Activated CD4-positive, alpha-beta T cell treated with anti-CD3 and anti-CD28 coated beads, Interleukin-2, amount 10 ng/mL, durations not matched to agents 7 days and 5 days (primary cell): Measurements from ENCODE around the gene DIAPH2. TPM values are rescaled to one million over a fixed set of nuclear protein-coding genes. Genes with fewer than 3 reads are reported as not detected.

ENCODE experiments used
- CTCF ChIA-PET: fragments of 350-600 bp; sonication (Branson Sonifier 250); formaldehyde crosslinking; loops from one replicate; lab custom pipeline; 2021; ENCODE audit warnings: antibody characterized with exemption; lab: Charles Lee
- POLR2A ChIA-PET: fragments of 350-600 bp; sonication (Branson Sonifier 250); formaldehyde crosslinking; loops from one replicate; lab custom pipeline; 2021; ENCODE audit warnings: antibody characterized with exemption; lab: Charles Lee
- DNase-seq: peaks from one replicate; pipeline ENCODE4 v3.0.0-alpha.2; 2020
- H3K27ac Mint-ChIP-seq: one replicate; pipeline ENCODE4 v1.8.0; 2021; ENCODE audit warnings: mild to moderate bottlenecking, moderate library complexity, mixed read lengths
- H3K27me3 Mint-ChIP-seq: one replicate; pipeline ENCODE4 v1.8.0; 2021; ENCODE audit warnings: mixed read lengths
- H3K36me3 Mint-ChIP-seq: one replicate; pipeline ENCODE4 v1.8.0; 2021; ENCODE audit warnings: low read depth, mixed read lengths
- H3K4me1 Mint-ChIP-seq: one replicate; pipeline ENCODE4 v1.8.0; 2021; ENCODE audit warnings: mixed read lengths
- H3K4me3 Mint-ChIP-seq: one replicate; pipeline ENCODE4 v1.8.0; 2021; ENCODE audit warnings: mild to moderate bottlenecking, moderate library complexity, mixed read lengths
- H3K9me3 Mint-ChIP-seq: one replicate; pipeline ENCODE4 v1.8.0; 2021; ENCODE audit warnings: mixed read lengths
- total RNA-seq, 2 experiments: library from RNA; stranded (reverse); gene quantifications; one replicate each; pipeline ENCODE4 v1.2.3, GENCODE V29; 2021

DIAPH2 gene
- total RNA-seq, 2 experiments from 2014 or later, result 15.4 to 18.3 TPM

DNA sequence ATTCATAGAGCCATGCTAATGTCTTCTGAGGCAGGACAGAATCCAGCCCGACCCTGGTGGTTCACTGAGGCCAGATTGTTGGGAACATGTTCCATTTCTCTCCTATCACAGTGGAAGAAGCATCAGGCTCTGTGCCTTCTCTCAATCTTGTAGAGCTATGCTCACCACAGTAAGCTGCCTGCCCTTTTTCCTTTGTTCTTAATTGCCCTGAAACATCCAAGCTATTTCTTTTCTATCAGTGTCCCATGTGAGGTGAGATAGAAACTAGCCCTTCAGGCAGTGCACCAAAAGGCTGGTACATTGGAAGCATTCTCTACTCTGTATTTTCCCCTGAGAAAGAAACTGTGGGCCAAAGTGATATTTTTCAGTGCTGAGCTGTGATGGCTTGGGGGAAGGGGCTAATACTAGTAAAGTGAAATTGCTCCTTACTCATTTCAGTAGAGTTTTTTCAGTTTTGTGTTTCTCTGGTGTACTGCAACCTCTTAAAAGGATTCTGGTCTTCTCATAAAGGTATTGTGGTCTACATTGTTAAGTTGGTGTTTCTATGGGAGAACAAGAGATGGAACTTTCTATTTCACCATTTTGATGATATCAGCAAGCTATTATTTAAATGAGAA, 810.2 kb downstream of the DIAPH2 start:
- Mint-ChIP-seq H3K4me3 (no peak overlapping the region), H3K4me1 (peaks cover 6% of the 10 kb centered on the region), H3K9me3 (peaks cover 4% of the 10 kb centered on the region), H3K36me3 (peaks cover 2% of the 10 kb centered on the region), H3K27me3 (no peaks in the 10 kb centered on the region), H3K27ac (no peak overlapping the region)
- no peak for DNase-seq
- POLR2A ChIA-PET, result no interaction called here
- CTCF ChIA-PET, result no interaction called here

DNA sequence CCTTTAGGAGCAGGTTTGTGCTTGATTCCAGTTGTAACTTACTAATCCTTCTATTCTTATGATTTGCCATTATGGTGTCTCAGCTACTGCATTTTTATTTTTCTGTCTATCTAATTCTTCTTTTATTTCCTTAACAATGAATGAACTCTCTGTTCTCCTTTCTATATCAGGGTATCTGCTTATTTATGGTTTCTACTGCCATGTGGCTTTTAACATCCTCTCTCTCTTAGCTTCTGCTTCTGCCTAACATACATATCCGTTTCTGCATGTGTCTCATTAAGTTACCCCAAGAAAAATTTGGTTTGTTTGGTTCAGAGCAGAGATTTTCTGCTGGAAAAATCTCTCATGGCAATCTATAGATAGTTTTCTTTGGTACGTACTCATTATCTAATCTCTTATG, 813.5 kb downstream of the DIAPH2 start:
- Mint-ChIP-seq H3K27ac (no peak overlapping the region), H3K27me3 (no peaks in the 10 kb centered on the region), H3K36me3 (no peaks in the 10 kb centered on the region), H3K9me3 (no peaks in the 10 kb centered on the region), H3K4me1 (peaks cover 6% of the 10 kb centered on the region), H3K4me3 (no peak overlapping the region)
- no peak for DNase-seq
- CTCF ChIA-PET, result interaction anchor here (0.5 kb wide), 1 partner anchor 183 kb away, joined by 3 read pairs; no protein-coding TSS in a partner anchor
- POLR2A ChIA-PET, result no interaction called here

DNA sequence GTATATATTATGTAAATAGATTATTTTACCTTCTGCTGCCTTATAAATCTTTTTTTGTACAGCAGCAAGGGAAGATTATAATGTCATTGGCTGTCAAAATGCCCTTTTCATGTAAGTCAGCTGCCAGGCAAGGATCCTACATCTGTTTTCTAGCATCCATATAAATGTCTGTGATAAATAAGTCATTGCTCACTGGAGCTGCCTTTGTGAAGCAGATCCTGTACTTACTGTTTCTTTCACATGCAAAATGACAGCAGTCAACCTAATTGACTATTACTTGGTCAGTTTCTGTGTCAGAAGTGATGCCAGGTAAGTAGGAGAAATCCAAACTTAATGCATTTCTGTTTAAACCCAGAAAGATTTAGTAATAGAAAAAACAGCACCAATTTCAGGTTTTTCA, 819.8 kb downstream of the DIAPH2 start:
- Mint-ChIP-seq H3K9me3 (no peaks in the 10 kb centered on the region), H3K4me1 (no peaks in the 10 kb centered on the region), H3K27me3 (no peaks in the 10 kb centered on the region), H3K27ac (no peak overlapping the region), H3K36me3 (no peaks in the 10 kb centered on the region), H3K4me3 (no peak overlapping the region)
- ChIA-PET POLR2A (no interaction called here), CTCF (no interaction called here)
- DNase-seq, result no peak

DNA sequence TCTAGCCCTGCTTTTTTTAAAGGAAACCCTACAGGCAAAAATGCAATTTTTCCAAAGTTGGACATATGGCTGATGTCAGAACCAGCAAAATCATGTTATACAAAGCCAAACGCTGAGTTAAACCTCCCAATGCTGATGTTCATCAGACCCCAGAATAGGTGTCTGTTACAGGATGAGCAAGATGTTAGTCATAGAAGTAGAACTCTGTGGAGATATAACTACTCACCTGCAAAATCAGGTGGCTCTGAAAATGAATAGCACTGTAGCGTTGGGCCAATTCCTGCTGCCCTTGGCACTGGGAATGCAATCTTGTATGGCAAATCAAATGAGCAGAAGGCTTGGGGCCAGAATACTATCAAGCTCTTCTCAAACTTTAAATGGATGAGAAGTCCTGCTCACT, 833.1 kb downstream of the DIAPH2 start:
- Mint-ChIP-seq H3K4me3 (no peak overlapping the region), H3K27ac (no peak overlapping the region), H3K4me1 (no peaks in the 10 kb centered on the region), H3K9me3 (no peaks in the 10 kb centered on the region), H3K36me3 (no peaks in the 10 kb centered on the region), H3K27me3 (no peaks in the 10 kb centered on the region)
- CTCF ChIA-PET, result interaction anchor here (0.6 kb wide), 1 partner anchor 55 kb away, joined by 3 read pairs; no protein-coding TSS in a partner anchor
- POLR2A ChIA-PET, result no interaction called here
- no peak for DNase-seq

DNA sequence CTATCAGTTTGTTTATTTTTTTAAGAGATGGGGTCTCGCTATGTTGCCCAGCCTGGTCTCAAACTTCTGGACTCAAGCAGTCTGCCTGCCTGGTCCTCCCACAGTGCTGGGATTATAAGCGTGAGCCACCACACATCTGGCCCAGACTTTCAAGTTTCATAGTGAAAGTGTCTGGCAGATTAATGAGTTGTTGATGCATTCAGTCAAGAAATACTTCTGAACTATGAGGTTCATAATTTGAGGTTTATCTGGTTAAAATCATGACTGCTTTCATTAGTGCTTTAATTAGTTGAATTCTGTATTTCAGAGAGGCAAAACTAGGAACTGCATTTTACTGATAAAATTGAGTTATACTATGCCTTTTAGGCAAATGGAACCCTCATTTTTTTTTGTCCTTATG, 837.7 kb downstream of the DIAPH2 start:
- Mint-ChIP-seq H3K4me3 (no peak overlapping the region), H3K9me3 (no peaks in the 10 kb centered on the region), H3K4me1 (no peaks in the 10 kb centered on the region), H3K27ac (no peak overlapping the region), H3K27me3 (no peaks in the 10 kb centered on the region), H3K36me3 (no peaks in the 10 kb centered on the region)
- POLR2A ChIA-PET, result no interaction called here
- CTCF ChIA-PET, result no interaction called here
- no peak for DNase-seq

DNA sequence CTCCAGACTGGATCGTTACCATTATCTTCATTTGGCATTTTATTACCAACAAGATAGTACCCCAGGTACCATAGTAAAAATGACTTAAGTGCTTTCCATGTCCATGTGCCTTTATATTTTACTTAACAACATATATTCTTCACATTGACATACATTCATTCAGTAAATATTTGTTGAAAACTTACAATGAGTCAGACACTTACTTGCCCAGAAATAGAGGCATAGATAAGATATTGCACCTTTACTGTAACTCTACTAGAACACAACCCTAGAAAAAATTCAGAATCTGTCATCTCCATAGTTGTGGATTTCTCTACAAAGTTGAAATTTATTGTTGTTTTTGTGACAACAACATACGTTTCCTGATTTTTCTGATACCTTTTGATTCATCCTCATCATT, 839.7 kb downstream of the DIAPH2 start:
- CTCF ChIA-PET, result interaction anchor here (1.1 kb wide), 1 partner anchor 41 kb away, joined by 3 read pairs; no protein-coding TSS in a partner anchor
- Mint-ChIP-seq H3K4me1 (no peaks in the 10 kb centered on the region), H3K4me3 (no peak overlapping the region)

DNA sequence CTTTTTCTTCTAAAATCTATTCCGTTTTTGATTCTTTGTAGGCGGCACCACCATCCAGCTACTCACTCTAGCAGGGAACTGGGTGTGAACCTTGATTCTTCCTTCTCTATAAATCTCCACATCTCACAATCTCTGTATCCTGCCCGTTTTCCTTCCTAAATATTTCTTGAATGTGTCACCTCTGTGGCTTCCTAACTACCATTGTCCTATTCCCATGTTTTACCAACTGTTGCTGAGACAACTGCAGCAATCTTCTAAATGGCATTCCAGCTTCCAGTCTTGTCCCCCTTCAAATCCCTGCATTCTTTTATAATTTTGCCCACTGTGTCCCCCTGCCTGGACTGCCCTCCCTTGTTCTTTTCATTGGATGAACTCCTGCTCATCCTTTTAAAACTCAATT, 840.4 kb downstream of the DIAPH2 start:
- H3K27me3 Mint-ChIP-seq, result no peaks in the 10 kb centered on the region
- DNase-seq, result no peak

More for the DNA sequence above, 839.7 kb downstream of the DIAPH2 start:
- POLR2A ChIA-PET, result no interaction called here
- H3K27ac Mint-ChIP-seq, result no peak overlapping the region
- no peaks in the 10 kb centered on the region for H3K36me3 Mint-ChIP-seq
- no peaks in the 10 kb centered on the region for H3K27me3 Mint-ChIP-seq
- DNase-seq, result no peak
- peaks cover 5% of the 10 kb centered on the region for H3K9me3 Mint-ChIP-seq

DNA sequence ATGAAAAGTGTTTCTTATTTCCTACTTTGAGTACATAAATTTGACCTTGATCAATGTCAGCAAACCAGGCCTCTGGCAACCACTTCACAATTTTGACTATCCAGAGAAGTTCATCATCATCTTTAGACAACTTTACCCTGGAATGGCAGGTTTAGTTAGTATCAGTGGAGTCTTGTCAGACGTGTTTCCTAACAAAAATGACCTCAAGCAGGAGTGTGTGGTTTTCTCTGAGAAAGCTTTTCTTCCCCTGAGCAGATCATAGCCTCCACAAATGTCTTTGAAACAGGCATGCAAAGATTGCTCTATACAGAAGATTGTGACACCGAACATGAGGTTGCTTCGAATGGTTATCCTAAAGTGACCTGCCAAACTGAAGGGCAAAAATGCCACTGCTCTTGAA, 841.3 kb downstream of the DIAPH2 start:
- H3K27me3 Mint-ChIP-seq, result no peaks in the 10 kb centered on the region
- peaks cover 11% of the 10 kb centered on the region for H3K9me3 Mint-ChIP-seq
- no peak overlapping the region for H3K27ac Mint-ChIP-seq

More for the DNA sequence above, 840.4 kb downstream of the DIAPH2 start:
- Mint-ChIP-seq H3K27ac (no peak overlapping the region), H3K4me1 (no peaks in the 10 kb centered on the region), H3K9me3 (peaks cover 8% of the 10 kb centered on the region), H3K4me3 (no peak overlapping the region), H3K36me3 (no peaks in the 10 kb centered on the region)
- CTCF ChIA-PET, result no interaction called here
- POLR2A ChIA-PET, result no interaction called here

DNA sequence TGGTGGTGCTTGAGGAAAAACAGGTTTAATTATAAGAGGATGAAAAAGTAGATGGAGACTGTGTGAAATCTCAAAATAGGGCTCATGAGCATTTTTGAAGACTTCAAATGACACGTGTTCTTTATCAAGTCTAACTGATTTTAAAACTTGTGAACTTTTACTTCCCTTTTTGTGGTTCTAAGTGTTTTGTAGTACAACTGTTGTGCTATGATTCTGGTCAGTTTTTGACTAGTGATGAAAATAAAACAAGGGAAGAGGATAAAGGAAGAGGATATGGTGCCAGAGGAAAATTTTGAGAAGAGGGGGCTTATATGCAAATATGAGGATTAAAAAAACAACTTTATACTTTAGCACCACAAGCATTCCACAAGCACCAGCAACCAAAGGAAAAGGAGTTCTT, 843.1 kb downstream of the DIAPH2 start:
- H3K9me3 Mint-ChIP-seq, result peaks cover 11% of the 10 kb centered on the region
- ChIA-PET POLR2A (no interaction called here), CTCF (no interaction called here)
- no peak overlapping the region for H3K27ac Mint-ChIP-seq
- no peak overlapping the region for H3K4me3 Mint-ChIP-seq
- DNase-seq, result no peak
- no peaks in the 10 kb centered on the region for H3K27me3 Mint-ChIP-seq
- H3K36me3 Mint-ChIP-seq, result no peaks in the 10 kb centered on the region
- H3K4me1 Mint-ChIP-seq, result no peaks in the 10 kb centered on the region

More for the DNA sequence above, 841.3 kb downstream of the DIAPH2 start:
- Mint-ChIP-seq H3K4me1 (no peaks in the 10 kb centered on the region), H3K36me3 (no peaks in the 10 kb centered on the region), H3K4me3 (no peak overlapping the region)
- no peak for DNase-seq
- ChIA-PET CTCF (interaction anchor here (0.6 to 0.7 kb wide), 2 partner anchors 42 to 239 kb away, joined by 3 to 4 read pairs; no protein-coding TSS in a partner anchor), POLR2A (no interaction called here)

DNA sequence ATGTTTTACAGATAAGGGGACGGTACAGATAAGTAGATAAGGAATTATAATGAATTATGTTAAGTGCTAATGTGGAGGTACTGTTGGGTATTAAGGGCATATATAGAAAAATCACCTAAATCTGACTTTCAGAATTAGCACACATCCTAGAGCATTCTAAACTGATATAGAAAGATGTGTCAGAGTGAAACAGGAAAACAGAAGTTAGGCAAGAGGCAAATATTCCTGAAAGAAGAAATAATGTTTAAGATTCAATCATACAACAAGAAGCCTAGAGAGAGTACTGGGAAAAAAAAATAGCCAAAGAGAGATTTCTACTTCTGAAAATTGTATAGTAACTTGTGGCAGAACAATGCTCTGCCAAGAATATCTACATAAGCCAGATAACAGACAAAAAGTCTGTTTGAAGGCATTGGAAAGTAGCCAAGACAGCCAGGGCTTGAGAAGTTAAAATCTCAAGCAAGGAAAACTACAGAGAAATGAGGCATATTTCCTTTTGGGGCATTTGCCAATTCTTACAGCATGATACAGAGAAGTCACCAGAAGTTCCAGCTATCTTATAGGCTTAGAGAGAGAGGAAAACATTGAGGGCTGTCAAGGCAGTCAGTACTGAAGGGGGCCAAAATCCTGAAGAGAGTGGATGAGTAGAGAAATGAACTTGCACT, 845.0 kb downstream of the DIAPH2 start:
- H3K4me1 Mint-ChIP-seq, result no peaks in the 10 kb centered on the region
- H3K4me3 Mint-ChIP-seq, result no peak overlapping the region
- CTCF ChIA-PET, result interaction anchor here (0.7 kb wide), 1 partner anchor 650 kb away, joined by 3 read pairs; no protein-coding TSS in a partner anchor
- H3K27ac Mint-ChIP-seq, result no peak overlapping the region
- DNase-seq, result no peak
- H3K9me3 Mint-ChIP-seq, result peaks cover 11% of the 10 kb centered on the region
- POLR2A ChIA-PET, result no interaction called here
- no peaks in the 10 kb centered on the region for H3K36me3 Mint-ChIP-seq
- H3K27me3 Mint-ChIP-seq, result no peaks in the 10 kb centered on the region

DNA sequence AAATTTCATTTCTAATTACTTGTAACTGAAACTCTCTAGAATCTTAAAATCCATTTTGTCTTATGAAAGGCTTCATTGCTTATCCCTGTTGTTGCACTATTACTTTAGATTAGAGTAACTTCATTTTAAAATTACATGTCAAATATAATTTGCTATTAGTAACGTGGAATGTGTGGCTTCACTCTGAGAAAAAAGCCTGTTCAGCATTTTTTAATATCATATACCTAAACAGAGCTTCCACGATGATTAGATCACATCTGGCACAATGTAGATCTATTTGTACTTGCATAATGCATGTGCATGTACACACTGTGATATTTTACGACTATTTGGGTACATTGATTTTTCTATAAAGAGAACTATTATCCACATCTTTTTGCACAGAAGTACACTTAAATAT, 847.2 kb downstream of the DIAPH2 start:
- H3K4me3 Mint-ChIP-seq, result no peak overlapping the region
- H3K27ac Mint-ChIP-seq, result no peak overlapping the region
- DNase-seq, result no peak
- ChIA-PET CTCF (no interaction called here), POLR2A (no interaction called here)
- H3K4me1 Mint-ChIP-seq, result no peaks in the 10 kb centered on the region
- H3K36me3 Mint-ChIP-seq, result no peaks in the 10 kb centered on the region
- peaks cover 11% of the 10 kb centered on the region for H3K9me3 Mint-ChIP-seq
- H3K27me3 Mint-ChIP-seq, result no peaks in the 10 kb centered on the region

DNA sequence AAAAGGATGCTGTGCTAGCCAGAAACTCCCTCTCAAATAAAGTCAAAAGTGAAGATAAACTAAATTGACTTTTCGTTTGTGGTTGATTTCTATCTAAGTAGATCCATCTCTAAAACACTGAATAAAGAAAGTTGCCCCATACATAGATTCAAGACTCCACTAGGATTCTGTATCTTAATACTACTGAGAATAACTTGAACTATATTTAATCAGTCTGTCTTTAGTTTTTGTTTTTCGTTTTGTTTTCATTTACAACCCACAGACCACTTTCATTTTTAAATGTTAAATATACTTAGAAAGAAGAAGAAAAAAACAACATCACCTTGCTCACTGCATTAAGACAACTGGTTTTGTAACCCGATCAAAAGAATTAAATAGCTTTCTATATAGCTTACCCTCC, 854.1 kb downstream of the DIAPH2 start:
- ChIA-PET POLR2A (no interaction called here), CTCF (no interaction called here)
- no peaks in the 10 kb centered on the region for H3K27me3 Mint-ChIP-seq
- H3K27ac Mint-ChIP-seq, result no peak overlapping the region
- no peak for DNase-seq
- H3K4me3 Mint-ChIP-seq, result no peak overlapping the region
- H3K9me3 Mint-ChIP-seq, result no peaks in the 10 kb centered on the region
- no peaks in the 10 kb centered on the region for H3K36me3 Mint-ChIP-seq
- H3K4me1 Mint-ChIP-seq, result no peaks in the 10 kb centered on the region

DNA sequence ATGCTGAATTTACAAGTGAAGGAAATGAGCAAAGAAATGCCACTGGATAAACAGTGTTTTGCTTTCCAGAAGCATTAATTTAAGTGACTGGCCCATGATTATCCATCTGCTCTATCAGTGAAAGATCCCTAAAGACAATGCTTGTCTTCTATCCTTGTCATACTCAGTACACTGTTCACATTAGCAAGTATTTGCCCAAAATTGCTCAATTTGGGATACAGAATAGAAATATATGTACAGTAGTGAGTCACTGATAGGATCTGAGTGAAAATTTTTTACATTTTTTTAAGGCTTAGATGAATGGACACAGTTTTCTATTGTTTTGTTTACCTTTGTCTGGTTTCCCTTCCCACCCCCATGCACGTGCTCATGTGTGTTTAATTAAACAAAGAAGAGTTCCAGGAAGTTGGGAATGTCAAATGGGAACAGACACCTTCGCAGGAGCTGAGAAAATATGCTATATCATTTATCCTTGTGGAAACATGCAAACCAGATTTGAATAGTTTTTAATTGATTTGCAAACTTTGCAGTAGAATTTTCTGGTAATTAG, 855.4 kb downstream of the DIAPH2 start:
- ChIA-PET CTCF (interaction anchor here (0.6 kb wide), 1 partner anchor 31 kb away, joined by 3 read pairs; no protein-coding TSS in a partner anchor), POLR2A (no interaction called here)
- H3K27me3 Mint-ChIP-seq, result no peaks in the 10 kb centered on the region

More for the DNA sequence above, 855.4 kb downstream of the DIAPH2 start:
- Mint-ChIP-seq H3K9me3 (no peaks in the 10 kb centered on the region), H3K27ac (no peak overlapping the region), H3K36me3 (peaks cover 2% of the 10 kb centered on the region), H3K4me3 (no peak overlapping the region), H3K4me1 (no peaks in the 10 kb centered on the region)
- DNase-seq, result no peak
